Activated naive CD8-positive, alpha-beta T cell treated with anti-CD3 and anti-CD28 coated beads, Interleukin-2, amount 10 ng/mL, durations not matched to agents 7 days and 5 days (primary cell): ENCODE data around the gene STAG1. TPM values are rescaled to one million over a fixed set of nuclear protein-coding genes. Genes with fewer than 3 reads are reported as not detected.
"Not testable (repeated sequence)": the region's sequence is repeated elsewhere in the genome, so short reads cannot be mapped to it uniquely, and the experiment has no call there.

ENCODE experiments used
- ATAC-seq: fragments of 150-1000 bp; cut with Tn5 transposase; one replicate; pipeline ENCODE4 v1.10.0; 2021; ENCODE audit warnings: low read depth, moderate library complexity
- POLR2A ChIA-PET: fragments of 350-600 bp; sonication (Branson Sonifier 250); formaldehyde crosslinking; loops from one replicate; lab custom pipeline; 2021; ENCODE audit warnings: antibody characterized with exemption; lab: Charles Lee
- DNase-seq: peaks from one replicate; pipeline ENCODE4 v3.0.0; 2021
- H3K27ac Mint-ChIP-seq: one replicate; pipeline ENCODE4 v1.8.0; 2022; ENCODE audit warnings: mild to moderate bottlenecking, mixed read lengths
- H3K27me3 Mint-ChIP-seq: one replicate; pipeline ENCODE4 v1.8.0; 2022; ENCODE audit warnings: mild to moderate bottlenecking, moderate library complexity, mixed read lengths
- H3K36me3 Mint-ChIP-seq: one replicate; pipeline ENCODE4 v1.8.0; 2021; ENCODE audit warnings: mild to moderate bottlenecking, mixed read lengths
- H3K4me1 Mint-ChIP-seq: one replicate; pipeline ENCODE4 v1.8.0; 2021; ENCODE audit warnings: mixed read lengths
- H3K4me3 Mint-ChIP-seq: one replicate; pipeline ENCODE4 v1.8.0; 2022; ENCODE audit warnings: mild to moderate bottlenecking, moderate library complexity, mixed read lengths
- H3K9me3 Mint-ChIP-seq: one replicate; pipeline ENCODE4 v1.8.0; 2021; ENCODE audit warnings: mixed read lengths
- total RNA-seq, 2 experiments: library from RNA; stranded (reverse); gene quantifications; one replicate each; pipeline ENCODE4 v1.2.3, GENCODE V29; 2021

The STAG1 gene
- total RNA-seq, 2 experiments from 2014 or later = 39.4 to 43.7 TPM

DNA sequence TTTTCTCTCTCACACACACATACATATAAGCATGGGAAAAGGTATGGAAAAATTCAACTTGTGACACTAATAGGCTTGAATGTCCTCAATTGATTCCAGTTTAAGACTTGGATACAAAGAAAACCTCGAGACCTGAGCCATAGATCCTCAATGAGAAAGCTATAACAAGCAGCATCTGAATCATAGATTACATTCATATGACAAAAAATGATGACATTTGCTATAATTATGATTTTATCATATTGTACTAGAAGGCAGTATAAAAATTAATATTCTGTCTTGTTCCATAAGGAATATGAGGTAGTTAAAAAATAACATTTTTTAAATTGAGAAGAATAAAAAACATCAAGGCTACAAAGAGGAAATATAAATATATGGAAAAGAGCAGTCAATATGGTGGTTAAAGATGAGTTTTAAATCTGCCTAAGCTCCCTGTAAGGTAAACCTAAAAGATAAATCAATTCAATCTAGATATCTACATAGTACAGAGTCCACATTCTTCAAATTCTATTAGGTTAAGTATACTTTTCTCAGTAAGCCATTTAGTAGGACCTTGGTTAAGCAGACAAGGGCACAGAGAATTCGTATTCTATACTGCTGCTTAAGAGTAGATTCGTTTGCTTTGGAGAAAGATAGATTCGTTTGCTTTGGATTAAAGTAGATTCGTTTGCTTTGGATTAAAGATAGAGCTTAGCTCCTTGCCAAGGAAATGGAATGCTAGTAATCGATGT is 175.7 kb downstream of the STAG1 start:
- H3K27ac Mint-ChIP-seq = no peak overlapping the region
- no peaks in the 10 kb centered on the region for H3K4me1 Mint-ChIP-seq
- peaks cover 10% of the 10 kb centered on the region for H3K36me3 Mint-ChIP-seq
- no peak for ATAC-seq
- no peak overlapping the region for H3K4me3 Mint-ChIP-seq
- H3K9me3 Mint-ChIP-seq = no peaks in the 10 kb centered on the region
- POLR2A ChIA-PET = no interaction called here
- no peaks in the 10 kb centered on the region for H3K27me3 Mint-ChIP-seq
- no peak for DNase-seq

DNA sequence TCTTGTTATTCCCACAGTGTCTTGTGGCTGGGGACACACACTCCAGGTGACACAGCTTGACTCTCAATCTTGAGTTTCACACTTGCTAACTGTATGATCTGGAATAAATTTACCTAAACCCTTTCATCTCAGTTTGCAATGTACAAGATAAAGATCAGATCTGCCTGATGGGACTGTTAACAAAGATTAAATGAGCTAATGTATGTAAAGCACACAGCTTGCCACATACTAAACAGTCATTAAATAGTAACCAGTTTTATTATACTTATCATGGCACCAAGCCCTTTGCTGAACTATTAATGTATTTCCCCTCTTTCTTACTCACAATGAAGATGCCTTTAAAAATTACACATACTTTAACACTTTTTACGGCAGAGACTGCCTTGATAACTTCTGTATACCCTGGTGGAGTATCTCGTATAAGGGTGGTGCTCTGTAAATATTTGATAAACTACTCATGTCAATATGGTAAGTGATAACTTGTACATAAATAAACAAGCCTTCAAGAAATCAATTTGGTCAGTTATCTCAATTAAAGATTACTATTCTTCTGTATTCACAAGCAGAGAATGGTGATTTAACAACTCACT is 184.5 kb downstream of the STAG1 start:
- H3K27ac Mint-ChIP-seq = no peak overlapping the region
- no peaks in the 10 kb centered on the region for H3K27me3 Mint-ChIP-seq
- no peak overlapping the region for H3K4me3 Mint-ChIP-seq
- peaks cover 20% of the 10 kb centered on the region for H3K36me3 Mint-ChIP-seq
- no peaks in the 10 kb centered on the region for H3K4me1 Mint-ChIP-seq
- POLR2A ChIA-PET = no interaction called here
- no peaks in the 10 kb centered on the region for H3K9me3 Mint-ChIP-seq
- DNase-seq (no peak), ATAC-seq (no peak)

DNA sequence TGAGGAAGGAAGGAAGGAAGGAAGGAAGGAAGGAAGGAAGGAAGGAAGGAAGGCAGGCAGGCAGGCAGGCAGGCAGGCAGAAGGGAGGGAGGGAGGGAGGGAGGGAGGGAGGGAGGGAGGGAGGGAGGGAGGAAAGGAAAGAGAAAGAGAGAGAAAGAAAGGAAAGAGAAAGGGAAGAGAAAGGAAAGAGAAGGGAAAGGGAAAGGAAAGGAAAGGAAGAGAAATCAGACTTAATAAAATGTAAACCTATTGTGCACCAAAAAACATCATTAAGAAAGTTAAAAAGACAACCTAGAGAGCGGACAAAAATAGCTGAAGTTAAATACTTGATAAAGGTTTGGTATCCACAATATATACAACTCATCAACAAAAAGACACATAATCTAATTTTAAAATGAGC is 187.2 kb downstream of the STAG1 start:
- ATAC-seq, H3K4me1 Mint-ChIP-seq, POLR2A ChIA-PET, DNase-seq, H3K9me3 Mint-ChIP-seq, H3K4me3 Mint-ChIP-seq, H3K27me3 Mint-ChIP-seq, H3K27ac Mint-ChIP-seq: not testable (repeated sequence)
- peaks cover 18% of the 10 kb centered on the region for H3K36me3 Mint-ChIP-seq

DNA sequence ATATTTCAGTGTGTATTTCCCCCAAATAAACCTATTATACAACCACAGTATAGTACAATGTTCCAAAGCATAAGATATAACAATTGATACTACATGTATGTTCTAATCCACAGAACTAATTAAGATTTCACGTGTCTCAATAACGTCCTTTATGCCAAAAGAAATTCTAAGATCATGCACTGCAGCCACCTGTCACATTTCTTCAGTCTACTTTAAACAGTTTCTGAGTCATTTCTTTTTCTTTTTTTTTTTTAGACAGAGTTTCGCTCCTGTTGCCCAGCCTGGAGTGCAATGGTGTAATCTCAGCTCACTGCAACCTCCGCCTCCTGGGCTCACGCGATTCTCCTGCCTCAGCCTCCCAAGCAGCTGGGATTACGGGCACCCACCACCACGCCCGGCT is 190.2 kb downstream of the STAG1 start:
- Mint-ChIP-seq H3K4me3 (no peak overlapping the region), H3K36me3 (peaks cover 16% of the 10 kb centered on the region), H3K4me1 (no peaks in the 10 kb centered on the region), H3K9me3 (no peaks in the 10 kb centered on the region), H3K27ac (no peak overlapping the region), H3K27me3 (no peaks in the 10 kb centered on the region)
- no peak for ATAC-seq
- DNase-seq = no peak
- POLR2A ChIA-PET = no interaction called here

DNA sequence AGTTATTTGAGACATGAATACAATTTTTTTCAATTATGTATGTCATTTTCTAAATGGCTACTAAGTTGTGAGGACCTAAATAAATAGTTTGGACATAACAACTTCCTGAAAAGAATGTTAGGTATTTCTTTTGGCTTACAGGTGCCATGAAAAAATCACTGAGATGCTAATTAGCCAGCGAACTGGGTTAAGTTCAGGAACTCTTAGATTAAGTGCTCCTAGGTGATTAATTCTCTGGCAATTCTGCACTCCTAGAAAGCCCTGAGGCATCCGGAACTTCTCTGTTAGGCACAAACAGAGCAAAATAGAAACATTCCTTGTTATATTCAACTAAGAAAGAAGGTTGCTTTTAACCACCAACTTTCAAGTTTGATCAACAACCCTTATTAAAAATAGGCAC is 192.3 kb downstream of the STAG1 start:
- POLR2A ChIA-PET = no interaction called here
- DNase-seq = no peak
- no peak overlapping the region for H3K27ac Mint-ChIP-seq

DNA sequence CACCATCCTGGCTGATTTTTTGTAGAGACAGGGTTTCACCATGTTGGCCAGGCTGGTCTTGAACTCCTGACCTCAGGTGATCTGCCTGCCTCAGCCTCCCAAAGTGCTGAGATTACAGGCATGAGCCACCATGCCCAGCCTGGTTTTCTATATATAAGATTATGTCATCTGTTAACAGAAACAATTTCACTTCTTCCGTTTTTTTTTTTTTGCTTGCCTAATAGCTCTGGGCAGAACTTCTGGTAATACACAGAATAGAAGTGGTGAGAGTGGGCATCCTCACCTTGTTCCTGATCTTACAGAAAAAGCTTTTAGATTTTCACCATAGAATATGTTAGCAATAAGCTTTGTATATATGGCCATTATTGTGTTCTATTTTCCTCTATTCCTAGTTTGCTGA is 202.7 kb downstream of the STAG1 start:
- H3K9me3 Mint-ChIP-seq, H3K4me1 Mint-ChIP-seq, H3K27ac Mint-ChIP-seq, ATAC-seq, POLR2A ChIA-PET, DNase-seq, H3K27me3 Mint-ChIP-seq, H3K4me3 Mint-ChIP-seq: not testable (repeated sequence)
- peaks cover 15% of the 10 kb centered on the region for H3K36me3 Mint-ChIP-seq

More for the DNA sequence above, 192.3 kb downstream of the STAG1 start:
- H3K36me3 Mint-ChIP-seq = peaks cover 12% of the 10 kb centered on the region
- H3K27me3 Mint-ChIP-seq = no peaks in the 10 kb centered on the region
- ATAC-seq = no peak
- H3K4me3 Mint-ChIP-seq = no peak overlapping the region
- no peaks in the 10 kb centered on the region for H3K4me1 Mint-ChIP-seq
- H3K9me3 Mint-ChIP-seq = no peaks in the 10 kb centered on the region

DNA sequence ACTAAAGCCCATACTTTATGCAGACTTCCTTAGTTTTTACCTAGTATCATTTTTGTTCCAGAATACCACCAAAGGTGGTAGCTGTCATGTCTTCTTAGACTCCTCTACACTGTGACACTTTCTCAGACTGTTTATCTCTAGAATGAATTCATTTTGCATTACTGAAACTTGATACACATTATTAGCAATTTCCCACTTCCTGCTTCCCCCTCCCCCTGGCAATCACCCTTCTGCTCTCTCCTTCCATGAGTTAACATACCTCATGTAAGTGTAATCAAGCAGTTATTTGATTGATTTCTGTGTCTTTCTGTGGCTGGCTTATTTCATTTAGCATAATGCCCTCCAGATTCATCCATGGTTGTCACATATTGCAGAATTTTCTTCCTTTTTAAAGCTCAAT is 204.9 kb downstream of the STAG1 start:
- H3K36me3 Mint-ChIP-seq = peaks cover 14% of the 10 kb centered on the region
- H3K4me3 Mint-ChIP-seq = no peak overlapping the region
- no peak for DNase-seq
- POLR2A ChIA-PET = no interaction called here
- no peaks in the 10 kb centered on the region for H3K9me3 Mint-ChIP-seq
- H3K27ac Mint-ChIP-seq = no peak overlapping the region
- no peak for ATAC-seq
- no peaks in the 10 kb centered on the region for H3K27me3 Mint-ChIP-seq
- peaks cover 7% of the 10 kb centered on the region for H3K4me1 Mint-ChIP-seq

DNA sequence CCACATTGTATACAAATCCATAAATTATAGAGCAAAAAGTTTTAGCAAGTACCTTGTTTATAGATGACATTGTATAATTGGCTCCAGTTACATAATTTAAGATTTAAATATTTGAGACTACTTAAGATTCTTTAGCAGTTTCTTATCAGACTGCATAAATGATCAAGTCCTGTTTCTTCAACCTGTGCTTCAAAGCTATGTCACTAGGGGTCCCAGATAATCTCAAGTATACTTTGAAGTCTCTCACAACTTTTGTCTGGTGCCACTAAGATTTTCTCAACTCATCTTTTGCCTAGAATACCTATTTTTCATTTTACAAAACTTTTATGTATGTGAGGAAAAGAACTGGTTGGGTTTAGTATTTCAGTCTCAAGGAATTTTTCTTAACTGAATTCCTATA is 205.5 kb downstream of the STAG1 start:
- DNase-seq = no peak
- Mint-ChIP-seq H3K4me1 (peaks cover 7% of the 10 kb centered on the region), H3K27ac (no peak overlapping the region), H3K9me3 (no peaks in the 10 kb centered on the region), H3K36me3 (peaks cover 13% of the 10 kb centered on the region), H3K4me3 (no peak overlapping the region), H3K27me3 (no peaks in the 10 kb centered on the region)
- POLR2A ChIA-PET = interaction anchor here (1.8 kb wide), 1 partner anchor 206 kb away, joined by 7 read pairs; the partner anchor contains the start of gene STAG1
- ATAC-seq = no peak

DNA sequence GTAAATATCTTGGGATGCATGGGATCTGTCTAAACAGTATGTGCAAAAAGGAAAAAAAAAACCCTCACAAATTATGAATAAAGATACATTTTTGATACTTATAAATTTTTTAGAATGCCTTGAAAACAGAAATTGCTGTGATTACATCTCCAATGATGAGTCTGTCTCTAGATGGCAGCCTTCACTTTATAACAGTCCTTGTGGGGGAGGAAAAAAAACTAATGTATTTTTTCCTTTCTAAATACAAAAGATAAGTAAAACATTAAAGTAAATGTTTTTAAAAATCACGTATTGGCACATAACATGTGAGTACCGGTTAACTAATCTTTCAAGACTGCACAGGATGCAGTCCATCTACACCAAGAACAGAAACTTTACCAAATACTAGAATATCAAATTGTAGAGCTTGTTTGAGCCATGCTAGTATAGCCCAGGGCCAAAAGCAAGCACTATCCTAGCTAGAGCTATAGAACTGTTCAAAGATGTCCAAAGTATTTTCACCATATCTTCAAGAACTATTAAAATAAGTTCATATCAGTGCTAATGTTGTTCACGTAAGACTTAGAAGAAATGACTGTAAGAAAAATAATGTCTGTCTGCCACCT is 206.4 kb downstream of the STAG1 start:
- no peaks in the 10 kb centered on the region for H3K9me3 Mint-ChIP-seq
- no peak overlapping the region for H3K27ac Mint-ChIP-seq
- H3K4me3 Mint-ChIP-seq = no peak overlapping the region
- H3K27me3 Mint-ChIP-seq = no peaks in the 10 kb centered on the region
- peaks cover 7% of the 10 kb centered on the region for H3K4me1 Mint-ChIP-seq
- DNase-seq (no peak), ATAC-seq (no peak)
- peaks cover 12% of the 10 kb centered on the region for H3K36me3 Mint-ChIP-seq
- POLR2A ChIA-PET = interaction anchor here (1.8 kb wide), 1 partner anchor 207 kb away, joined by 7 read pairs; the partner anchor contains the start of gene STAG1

DNA sequence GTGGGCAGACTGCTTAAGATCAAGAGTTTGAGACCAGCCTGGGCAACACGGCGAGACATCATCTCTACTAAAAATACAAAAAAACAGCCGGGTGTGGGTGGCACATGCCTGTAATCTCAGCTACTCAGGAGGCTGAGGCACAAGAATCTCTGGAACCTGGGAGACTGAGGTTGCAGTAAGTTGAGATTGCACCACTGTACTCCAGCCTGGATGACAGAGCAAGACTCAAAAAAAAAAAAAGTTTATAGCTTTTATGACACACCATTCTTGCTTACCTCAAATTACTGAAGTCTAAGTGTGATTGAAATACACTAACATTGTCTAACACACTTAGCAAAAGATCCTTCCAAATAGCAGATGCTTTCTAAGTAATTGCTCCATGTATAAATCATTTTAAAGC is 207.6 kb downstream of the STAG1 start:
- Mint-ChIP-seq H3K27me3 (no peaks in the 10 kb centered on the region), H3K4me1 (peaks cover 7% of the 10 kb centered on the region), H3K4me3 (no peak overlapping the region), H3K9me3 (no peaks in the 10 kb centered on the region), H3K36me3 (peaks cover 9% of the 10 kb centered on the region), H3K27ac (no peak overlapping the region)
- POLR2A ChIA-PET = no interaction called here
- DNase-seq (no peak), ATAC-seq (no peak)

DNA sequence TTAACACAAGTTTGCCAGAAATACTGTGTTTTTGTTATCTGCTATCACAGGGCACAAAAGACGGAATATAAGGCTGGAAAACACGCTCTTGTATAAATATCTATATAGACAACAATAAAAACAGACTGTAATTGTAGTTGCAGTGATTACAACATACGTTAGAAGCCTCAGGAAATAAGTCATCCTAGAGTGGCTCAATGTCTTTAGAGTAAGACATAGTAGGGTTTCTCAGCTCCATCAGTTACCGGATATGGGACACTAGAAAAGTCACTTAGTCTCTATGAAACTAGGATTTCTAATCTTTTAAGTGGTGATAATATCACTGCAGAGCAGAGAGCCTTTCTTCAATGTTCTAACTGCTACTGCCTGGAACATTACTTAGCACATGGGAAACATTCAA is 208.8 kb downstream of the STAG1 start:
- Mint-ChIP-seq H3K4me3 (no peak overlapping the region), H3K27ac (no peak overlapping the region), H3K27me3 (no peaks in the 10 kb centered on the region), H3K9me3 (no peaks in the 10 kb centered on the region), H3K36me3 (peaks cover 8% of the 10 kb centered on the region), H3K4me1 (peaks cover 3% of the 10 kb centered on the region)
- POLR2A ChIA-PET = no interaction called here
- ATAC-seq (no peak), DNase-seq (no peak)

DNA sequence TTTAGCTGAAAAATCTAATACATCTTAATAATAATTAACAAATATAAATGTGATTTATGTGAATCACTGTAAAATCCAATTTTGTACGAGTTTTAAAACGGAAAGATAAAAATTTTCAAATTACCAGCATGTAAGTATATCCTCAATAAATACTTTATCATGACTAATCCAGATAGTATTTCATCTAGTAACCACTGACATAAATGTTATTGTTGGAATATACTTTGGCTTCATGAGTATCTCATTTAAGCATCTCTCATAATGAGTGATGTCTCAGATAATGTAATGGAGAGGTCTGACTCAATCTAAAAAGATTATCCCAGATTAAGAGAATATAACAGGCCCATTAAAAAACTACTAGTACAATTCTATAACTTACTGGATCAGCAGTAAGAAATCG is 216.3 kb downstream of the STAG1 start:
- Mint-ChIP-seq H3K27me3 (no peaks in the 10 kb centered on the region), H3K4me1 (no peaks in the 10 kb centered on the region), H3K27ac (no peak overlapping the region), H3K4me3 (no peak overlapping the region), H3K9me3 (peaks cover 13% of the 10 kb centered on the region), H3K36me3 (peaks cover 24% of the 10 kb centered on the region)
- POLR2A ChIA-PET = interaction anchor here (0.7 kb wide), 1 partner anchor 112 kb away, joined by 10 read pairs; no protein-coding TSS in a partner anchor
- DNase-seq = no peak
- ATAC-seq = no peak

DNA sequence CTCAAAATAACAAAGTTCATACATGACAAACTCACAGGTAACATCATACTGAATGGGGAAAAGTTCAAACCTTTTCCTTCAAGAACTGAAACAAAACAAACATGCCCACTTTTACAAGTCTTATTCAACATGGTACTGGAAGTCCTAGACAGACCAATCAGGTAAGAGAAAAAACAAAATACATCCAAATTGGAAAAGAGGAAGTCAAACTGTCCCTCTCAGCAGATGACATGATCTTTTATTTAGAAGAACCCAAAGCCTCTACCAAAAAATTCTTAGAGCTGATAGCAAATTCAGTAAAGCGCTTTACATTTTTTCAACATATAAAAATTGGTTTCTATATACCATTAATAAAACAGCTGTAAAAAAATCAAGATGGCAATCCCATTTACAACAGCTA is 219.4 kb downstream of the STAG1 start:
- no peak overlapping the region for H3K27ac Mint-ChIP-seq
- H3K9me3 Mint-ChIP-seq = peaks cover 28% of the 10 kb centered on the region
- DNase-seq (no peak), ATAC-seq (no peak)
- H3K4me1 Mint-ChIP-seq = no peaks in the 10 kb centered on the region
- H3K36me3 Mint-ChIP-seq = peaks cover 41% of the 10 kb centered on the region
- POLR2A ChIA-PET = no interaction called here
- H3K27me3 Mint-ChIP-seq = no peaks in the 10 kb centered on the region
- no peak overlapping the region for H3K4me3 Mint-ChIP-seq

DNA sequence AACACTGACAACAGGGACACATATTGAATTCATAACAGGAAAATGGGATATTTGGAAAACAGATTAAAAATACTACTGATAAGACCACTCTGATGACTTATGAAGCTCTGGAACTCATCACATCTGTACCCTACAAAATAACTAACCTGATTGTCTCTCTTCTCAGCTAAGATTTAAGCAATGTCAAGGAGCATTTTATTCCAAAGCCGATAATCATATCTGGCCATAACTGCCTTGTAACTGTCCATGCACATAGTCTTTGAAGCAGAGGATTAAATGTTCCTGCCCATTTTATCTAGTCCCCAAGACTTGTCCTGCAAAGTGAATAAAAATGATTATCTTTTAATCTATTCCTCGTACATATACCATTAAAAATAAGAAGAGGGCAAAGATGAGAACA is 234.1 kb downstream of the STAG1 start:
- POLR2A ChIA-PET = no interaction called here
- H3K4me3 Mint-ChIP-seq = no peak overlapping the region
- H3K9me3 Mint-ChIP-seq = peaks cover under 1% of the 10 kb centered on the region
- H3K36me3 Mint-ChIP-seq = peaks cover 13% of the 10 kb centered on the region
- DNase-seq (no peak), ATAC-seq (no peak)
- H3K27ac Mint-ChIP-seq = no peak overlapping the region
- no peaks in the 10 kb centered on the region for H3K27me3 Mint-ChIP-seq
- peaks cover 1% of the 10 kb centered on the region for H3K4me1 Mint-ChIP-seq
